Loucy (cell line): Measurements from ENCODE around the gene SIGLEC15.

Experiments used
- CTCF ChIP-seq: fragments of 200-600 bp; sonication (generic); conservative IDR thresholded peaks from 2 replicates; pipeline ENCODE4 v1.5.1; 2014; ENCODE audit warnings: mild to moderate bottlenecking, antibody characterized with exemption, low read length
- EZH2phosphoT487 ChIP-seq: fragments of 200-600 bp; IDR thresholded peaks from 2 replicates; pipeline ENCODE4 v1.6.1; 2018; ENCODE audit warnings: antibody characterized with exemption, mild to moderate bottlenecking, moderate library complexity, borderline replicate concordance

- TF ChIP-seq CTCF (no peak), EZH2phosphoT487 (no peak)
These were observed 40.0 kb downstream of the SIGLEC15 start for GRCh38 chr18:45865466-45865865.
